Muscle layer of colon (tissue), 2 donors: ENCODE data around the gene RNF167.

Source experiments
- H3K27ac ChIP-seq: one replicate; pipeline ENCODE4 v1.7.0; 2013; ENCODE audit warnings: low read depth, mild to moderate bottlenecking, low read length, moderate library complexity
- H3K27me3 ChIP-seq, 2 donors: one replicate each; pipeline ENCODE4 v1.7.0; 2013; ENCODE audit warnings: low read length in 2 of 2, mild to moderate bottlenecking in 2 of 2; ENCODE audit not compliant: insufficient read depth in 2 of 2, control insufficient read depth in 1 of 2
- H3K36me3 ChIP-seq: one replicate; pipeline ENCODE4 v1.7.0; 2013; ENCODE audit warnings: mild to moderate bottlenecking, low read length; ENCODE audit not compliant: insufficient read depth
- H3K4me1 ChIP-seq: one replicate; pipeline ENCODE4 v1.7.0; 2013; ENCODE audit warnings: mild to moderate bottlenecking, low read length; ENCODE audit not compliant: insufficient read depth
- H3K4me3 ChIP-seq, 2 donors: one replicate each; pipeline ENCODE4 v1.7.0; 2013; ENCODE audit warnings: low read length in 2 of 2, low read depth in 1 of 2, mild to moderate bottlenecking in 1 of 2, moderate library complexity in 1 of 2
- H3K9ac ChIP-seq: one replicate; pipeline ENCODE4 v1.7.0; 2013; ENCODE audit warnings: low read length
- H3K9me3 ChIP-seq: one replicate; pipeline ENCODE4 v1.7.0; 2013; ENCODE audit warnings: mild to moderate bottlenecking, low read length
- donor health status: abdominal sarcoma.
- donor health status: Adenocarcinoma of cecum.

RNF167 gene

GRCh38 chr17:4950075-4950745, 10.1 kb downstream of the RNF167 start:
- H3K27me3 ChIP-seq = no peaks in the 10 kb centered on the region
- peaks cover 16% of the 10 kb centered on the region for H3K36me3 ChIP-seq
- no peaks in the 10 kb centered on the region for H3K9me3 ChIP-seq
- peaks cover 29% of the 10 kb centered on the region for H3K4me1 ChIP-seq
- H3K9ac ChIP-seq = peak overlapping the region; percentile 21
- peak overlapping the region; percentile 23 to 57 for H3K4me3 ChIP-seq
- peak overlapping the region; percentile 72 for H3K27ac ChIP-seq

- Histone ChIP-seq H3K4me1 (peaks cover 24% of the 10 kb centered on the region), H3K27me3 (no peaks in the 10 kb centered on the region), H3K27ac (peak within 1 kb of the TSS; percentile 72), H3K9me3 (no peaks in the 10 kb centered on the region), H3K36me3 (peaks cover 10% of the 10 kb centered on the region), H3K4me3 (peak within 1 kb of the TSS; percentile 23 to 57), H3K9ac (peak within 1 kb of the TSS; percentile 21)
Observed at GRCh38 chr17:4950746-4951204, 10.7 kb downstream of the RNF167 start, which contains the start of gene ENO3. Gene ENO3, plus strand, starts transcription at chr17:4951119. Its CDS starts 711 bp downstream, at chr17:4951830.

- peaks cover 4% of the 10 kb centered on the region for H3K36me3 ChIP-seq
- H3K4me1 ChIP-seq = peaks cover 17% of the 10 kb centered on the region
- H3K9ac ChIP-seq = no peak overlapping the region
- H3K27ac ChIP-seq = peak overlapping the region; percentile 72
- no peaks in the 10 kb centered on the region for H3K27me3 ChIP-seq
- no peak overlapping the region for H3K4me3 ChIP-seq
- no peaks in the 10 kb centered on the region for H3K9me3 ChIP-seq
Observed at GRCh38 chr17:4951486-4951885, 11.4 kb downstream of the RNF167 start.

GRCh38 chr17:4953451-4953961, 13.4 kb downstream of the RNF167 start:
- H3K4me1 ChIP-seq = peaks cover 13% of the 10 kb centered on the region
- no peaks in the 10 kb centered on the region for H3K9me3 ChIP-seq
- no peak overlapping the region for H3K27ac ChIP-seq
- no peaks in the 10 kb centered on the region for H3K27me3 ChIP-seq
- H3K4me3 ChIP-seq = no peak overlapping the region
- peaks cover 6% of the 10 kb centered on the region for H3K36me3 ChIP-seq
- H3K9ac ChIP-seq = no peak overlapping the region

- Histone ChIP-seq H3K36me3 (peaks cover 16% of the 10 kb centered on the region), H3K27ac (no peak overlapping the region), H3K27me3 (no peaks in the 10 kb centered on the region), H3K9ac (no peak overlapping the region), H3K4me1 (peaks cover 13% of the 10 kb centered on the region), H3K9me3 (no peaks in the 10 kb centered on the region), H3K4me3 (no peak overlapping the region)
Observed at GRCh38 chr17:4955091-4955490, 15.0 kb downstream of the RNF167 start.

GRCh38 chr17:4956493-4957061, 16.5 kb downstream of the RNF167 start:
- Histone ChIP-seq H3K27me3 (no peaks in the 10 kb centered on the region), H3K4me3 (no peak overlapping the region), H3K4me1 (no peaks in the 10 kb centered on the region), H3K27ac (no peak overlapping the region), H3K9ac (no peak overlapping the region), H3K36me3 (peaks cover 26% of the 10 kb centered on the region), H3K9me3 (no peaks in the 10 kb centered on the region)

GRCh38 chr17:4958102-4958501, 18.0 kb downstream of the RNF167 start:
- H3K4me3 ChIP-seq = no peak overlapping the region
- H3K4me1 ChIP-seq = no peaks in the 10 kb centered on the region
- H3K9ac ChIP-seq = no peak overlapping the region
- peaks cover 26% of the 10 kb centered on the region for H3K36me3 ChIP-seq
- no peaks in the 10 kb centered on the region for H3K27me3 ChIP-seq
- H3K9me3 ChIP-seq = no peaks in the 10 kb centered on the region
- no peak overlapping the region for H3K27ac ChIP-seq

- no peak overlapping the region for H3K27ac ChIP-seq
- no peak overlapping the region for H3K9ac ChIP-seq
Observed at GRCh38 chr17:4959261-4959965, 19.3 kb downstream of the RNF167 start.

GRCh38 chr17:4960279-4960922, 20.3 kb downstream of the RNF167 start:
- peaks cover 26% of the 10 kb centered on the region for H3K36me3 ChIP-seq
- no peaks in the 10 kb centered on the region for H3K9me3 ChIP-seq
- H3K27me3 ChIP-seq = no peaks in the 10 kb centered on the region
- H3K4me1 ChIP-seq = peaks cover 3% of the 10 kb centered on the region
- H3K9ac ChIP-seq = no peak overlapping the region
- H3K4me3 ChIP-seq = no peak overlapping the region
- no peak overlapping the region for H3K27ac ChIP-seq

More at GRCh38 chr17:4959261-4959965, 19.3 kb downstream of the RNF167 start:
- H3K4me3 ChIP-seq = no peak overlapping the region
- peaks cover 26% of the 10 kb centered on the region for H3K36me3 ChIP-seq
- H3K27me3 ChIP-seq = no peaks in the 10 kb centered on the region
- H3K4me1 ChIP-seq = no peaks in the 10 kb centered on the region
- H3K9me3 ChIP-seq = no peaks in the 10 kb centered on the region

GRCh38 chr17:4965311-4965986, 25.4 kb downstream of the RNF167 start:
- Histone ChIP-seq H3K4me3 (no peak overlapping the region), H3K27me3 (no peaks in the 10 kb centered on the region), H3K9me3 (no peaks in the 10 kb centered on the region), H3K9ac (no peak overlapping the region), H3K27ac (no peak overlapping the region), H3K4me1 (peaks cover 32% of the 10 kb centered on the region), H3K36me3 (peaks cover 20% of the 10 kb centered on the region)
